ENCODE results near the gene DSC3.

DNA sequence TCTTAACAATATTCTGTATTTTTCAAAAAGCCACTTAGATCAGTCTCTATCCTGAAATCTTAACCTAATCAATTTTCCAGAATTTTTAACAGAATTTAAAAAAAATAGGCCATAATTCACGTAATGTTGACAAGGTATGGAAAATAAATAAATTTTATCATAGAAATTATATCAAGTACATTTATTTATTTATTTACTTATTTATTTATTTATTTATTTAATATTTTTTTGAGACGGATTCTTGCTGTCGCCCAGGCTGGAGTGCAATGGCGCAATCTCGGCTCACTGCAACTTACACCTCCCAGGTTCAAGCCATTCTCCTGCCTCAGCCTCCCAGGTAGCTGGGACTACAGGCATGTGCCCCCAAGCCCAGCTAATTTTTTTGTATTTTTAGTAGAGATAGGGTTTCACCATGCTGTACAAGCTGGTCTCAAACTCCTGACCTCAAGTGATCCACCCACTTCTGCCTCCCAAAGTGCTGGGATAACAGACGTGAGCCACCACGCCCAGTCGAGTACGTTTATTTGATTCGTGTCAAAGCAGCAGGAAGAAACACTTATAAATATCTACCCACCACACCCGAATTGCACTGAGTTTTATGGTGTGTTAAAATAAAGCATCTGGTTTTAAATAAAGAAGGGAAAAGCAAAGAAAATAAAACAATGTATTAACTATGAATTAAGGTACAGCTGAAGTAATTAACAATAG lies 60.1 kb downstream of the DSC3 start:
- TF ChIP-seq POLR2A (IDR thresholded peaks at IDR 0.05; ENCODE audit: low read depth, low read length) (no peak), POLR2AphosphoS5 (IDR thresholded peaks at IDR 0.05; ENCODE audit: low read depth, low read length) (no peak), SPI1 (IDR thresholded peaks at IDR 0.05; ENCODE audit: low read depth, low read length) (no peak), TAF1 (IDR thresholded peaks at IDR 0.05; ENCODE audit: low read depth, low read length) (no peak)

All from GM12891 (cell line).